SK-N-MC (cell line): ENCODE measurements around the gene CD79B.
"Not testable (repeated sequence)": the region's sequence is repeated elsewhere in the genome, so short reads cannot be mapped to it uniquely, and the experiment has no call there.

Experiments used
- EZH2 ChIP-seq: fragments of 200-600 bp; sonication (generic); IDR thresholded peaks from one replicate; pipeline ENCODE4 v1.6.1; 2017; ENCODE audit warnings: antibody characterized with exemption
- POLR2AphosphoS5 ChIP-seq: IDR thresholded peaks from 2 replicates; pipeline ENCODE4 v1.6.1; 2012; ENCODE audit warnings: mild to moderate bottlenecking, low read depth, low read length, borderline replicate concordance

DNA sequence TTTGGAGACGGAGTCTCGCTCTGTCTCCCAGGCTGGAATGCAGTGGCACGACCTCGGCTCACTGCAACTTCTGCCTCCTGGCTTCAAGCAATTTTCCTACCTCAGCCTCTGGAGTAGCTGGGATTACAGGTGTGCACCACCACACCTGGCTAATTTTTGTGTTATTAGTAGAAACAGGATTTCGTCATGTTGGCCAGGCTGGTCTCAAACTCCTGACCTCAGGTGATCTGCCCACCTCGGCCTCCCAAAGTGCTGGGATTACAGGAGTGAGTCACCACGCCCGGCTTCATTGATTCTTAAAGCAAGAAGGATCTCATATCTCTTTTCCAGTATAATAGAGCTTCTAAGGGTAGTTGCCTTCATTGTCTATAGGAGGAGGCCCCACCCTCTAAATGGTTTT is 27.3 kb downstream of the CD79B start:
- TF ChIP-seq EZH2, POLR2AphosphoS5: not testable (repeated sequence)
